Upper lobe of left lung (tissue), 4 donors: ENCODE measurements around the gene DMAP1.

Experiments used
- POLR2A ChIP-seq, 4 donors: fragments of 450-650 bp; IDR thresholded peaks; one replicate each; pipeline ENCODE4 v1.5.1; 2016 to 2017; ENCODE audit warnings: antibody characterized with exemption in 4 of 4, mild to moderate bottlenecking in 2 of 4
- TF ChIP-seq, protein P1 (sequence below), 6 experiments: fragments of 450-650 bp in 4 of 6; fragments of 200-600 bp in 2 of 6; sonication (generic) in 2 of 6; IDR thresholded peaks; one replicate each; pipeline ENCODE4 v1.5.1; 2016 to 2019; ENCODE audit warnings: antibody characterized with exemption in 6 of 6

DNA sequence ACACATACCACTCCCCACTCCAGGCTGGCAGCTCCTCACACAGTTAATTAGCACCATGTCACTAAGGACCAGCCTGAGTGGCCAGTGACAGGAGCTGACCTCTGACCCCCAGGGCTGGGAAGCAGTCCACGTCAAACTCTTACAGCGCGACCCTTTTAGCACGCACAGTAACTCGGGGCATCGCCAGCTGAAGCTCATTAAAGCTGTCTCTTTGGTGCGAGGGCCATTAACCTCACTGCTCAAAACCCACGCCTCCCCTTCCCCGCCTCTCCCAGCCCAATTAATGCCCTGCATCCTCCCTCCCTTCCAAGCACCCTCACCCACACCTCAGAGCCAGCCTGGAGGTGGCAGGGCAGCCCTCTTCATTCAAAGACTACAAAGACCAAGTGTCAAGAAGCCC is 31.7 kb downstream of the DMAP1 start:
- TF ChIP-seq, protein P1, sequence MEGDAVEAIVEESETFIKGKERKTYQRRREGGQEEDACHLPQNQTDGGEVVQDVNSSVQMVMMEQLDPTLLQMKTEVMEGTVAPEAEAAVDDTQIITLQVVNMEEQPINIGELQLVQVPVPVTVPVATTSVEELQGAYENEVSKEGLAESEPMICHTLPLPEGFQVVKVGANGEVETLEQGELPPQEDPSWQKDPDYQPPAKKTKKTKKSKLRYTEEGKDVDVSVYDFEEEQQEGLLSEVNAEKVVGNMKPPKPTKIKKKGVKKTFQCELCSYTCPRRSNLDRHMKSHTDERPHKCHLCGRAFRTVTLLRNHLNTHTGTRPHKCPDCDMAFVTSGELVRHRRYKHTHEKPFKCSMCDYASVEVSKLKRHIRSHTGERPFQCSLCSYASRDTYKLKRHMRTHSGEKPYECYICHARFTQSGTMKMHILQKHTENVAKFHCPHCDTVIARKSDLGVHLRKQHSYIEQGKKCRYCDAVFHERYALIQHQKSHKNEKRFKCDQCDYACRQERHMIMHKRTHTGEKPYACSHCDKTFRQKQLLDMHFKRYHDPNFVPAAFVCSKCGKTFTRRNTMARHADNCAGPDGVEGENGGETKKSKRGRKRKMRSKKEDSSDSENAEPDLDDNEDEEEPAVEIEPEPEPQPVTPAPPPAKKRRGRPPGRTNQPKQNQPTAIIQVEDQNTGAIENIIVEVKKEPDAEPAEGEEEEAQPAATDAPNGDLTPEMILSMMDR (IDR thresholded peaks at IDR 0.05): no peak
- TF ChIP-seq POLR2A (IDR thresholded peaks at IDR 0.05): no peak
